Neural crest cell (in vitro differentiated cells): ENCODE measurements around the gene PLXNB3. TPM values are rescaled to one million over a fixed set of nuclear protein-coding genes. Genes with fewer than 3 reads are reported as not detected.
"Not testable (repeated sequence)": the region's sequence is repeated elsewhere in the genome, so short reads cannot be mapped to it uniquely, and the experiment has no call there.

ENCODE experiments used
- DNase-seq: peaks from one replicate; pipeline ENCODE4 v3.0.0; 2021; ENCODE audit warnings: low read depth, mixed read lengths, low spot score
- H3K27ac Mint-ChIP-seq: one replicate; pipeline ENCODE4 v1.8.0; 2021; ENCODE audit warnings: mild to moderate bottlenecking, mixed read lengths; ENCODE audit not compliant: unreplicated experiment
- H3K27me3 Mint-ChIP-seq: 2 replicates; pipeline ENCODE4 v1.8.0; 2021; ENCODE audit warnings: low read depth, mild to moderate bottlenecking, mixed read lengths
- H3K36me3 Mint-ChIP-seq: 2 replicates; pipeline ENCODE4 v1.8.0; 2021; ENCODE audit warnings: low read depth, mild to moderate bottlenecking, mixed read lengths
- H3K4me1 Mint-ChIP-seq: 2 replicates; pipeline ENCODE4 v1.8.0; 2021; ENCODE audit warnings: mixed read lengths
- H3K4me3 Mint-ChIP-seq: one replicate; pipeline ENCODE4 v1.8.0; 2021; ENCODE audit warnings: mild to moderate bottlenecking, mixed read lengths
- H3K9me3 Mint-ChIP-seq: 2 replicates; pipeline ENCODE4 v1.8.0; 2021; ENCODE audit warnings: mixed read lengths
- CTCF ChIP-seq: fragments of 200-600 bp; sonication (generic); conservative IDR thresholded peaks from 2 replicates; pipeline ENCODE4 v1.5.0; 2021; ENCODE audit warnings: antibody characterized with exemption, mild to moderate bottlenecking
- total RNA-seq: library from RNA; stranded (reverse); gene quantifications from 2 replicates; pipeline ENCODE4 v1.2.1, GENCODE V29; 2021

The PLXNB3 gene
- total RNA-seq, 1 donor from 2014 or later: 15.7 TPM

GRCh38 chrX:153813161-153813560, 49.1 kb downstream of the PLXNB3 start:
- Mint-ChIP-seq H3K4me3 (no peak overlapping the region), H3K36me3 (peaks cover 12% of the 10 kb centered on the region), H3K27ac (no peak overlapping the region)

GRCh38 chrX:153814591-153815315, 50.7 kb downstream of the PLXNB3 start:
- Mint-ChIP-seq H3K27me3 (no peaks in the 10 kb centered on the region), H3K36me3 (peaks cover 10% of the 10 kb centered on the region), H3K9me3 (peaks cover 6% of the 10 kb centered on the region), H3K4me3 (no peak overlapping the region), H3K4me1 (peaks cover 31% of the 10 kb centered on the region), H3K27ac (peak overlapping the region; percentile 8)
- no peak for DNase-seq
- TF ChIP-seq CTCF: no peak

More at GRCh38 chrX:153813161-153813560, 49.1 kb downstream of the PLXNB3 start:
- Mint-ChIP-seq H3K27me3 (no peaks in the 10 kb centered on the region), H3K4me1 (peaks cover 26% of the 10 kb centered on the region), H3K9me3 (peaks cover 6% of the 10 kb centered on the region)
- DNase-seq: no peak
- no peak for TF ChIP-seq CTCF

DNA sequence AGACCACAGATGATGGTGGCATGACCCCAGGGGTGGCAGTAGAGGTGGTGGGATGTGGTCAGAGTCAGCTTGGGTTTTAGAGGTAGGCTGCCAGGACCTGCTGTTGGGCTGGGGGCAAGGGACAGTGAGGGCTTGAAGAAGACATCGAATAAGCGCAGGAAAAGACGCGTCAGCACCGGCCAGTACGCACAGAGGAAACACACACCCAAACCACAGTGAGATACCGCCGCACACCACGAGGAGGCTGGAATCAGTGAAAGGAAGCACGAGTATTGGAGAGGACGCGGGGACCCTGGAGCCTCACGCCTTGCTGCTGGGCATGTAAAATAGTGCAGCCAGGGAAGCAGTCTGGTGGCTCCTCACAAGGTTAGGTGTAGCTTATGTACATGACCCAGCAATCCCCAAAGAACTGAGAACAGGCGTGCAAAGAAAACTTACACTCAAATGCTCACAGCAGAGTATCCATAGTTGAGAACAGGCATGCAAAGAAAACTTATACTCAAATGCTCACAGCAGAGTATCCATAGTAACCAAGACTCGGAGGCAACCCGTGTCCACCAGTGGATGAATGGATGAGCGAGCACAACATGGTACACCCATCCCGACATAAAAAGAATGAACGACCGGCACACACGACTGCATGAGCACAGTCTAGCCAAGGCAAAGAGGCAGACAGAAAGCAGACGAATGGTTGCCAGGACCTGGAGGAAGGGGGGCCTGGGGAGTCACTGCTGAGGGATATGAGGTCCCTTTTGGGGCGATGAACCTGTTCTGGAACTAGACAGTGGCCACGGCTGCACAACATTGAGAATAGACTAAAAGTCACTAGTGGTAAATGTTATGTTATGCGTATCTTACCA, 53.0 kb downstream of the PLXNB3 start:
- Mint-ChIP-seq H3K9me3 (peaks cover 6% of the 10 kb centered on the region), H3K36me3 (peaks cover 3% of the 10 kb centered on the region), H3K27ac (no peak overlapping the region), H3K27me3 (no peaks in the 10 kb centered on the region), H3K4me3 (peak overlapping the region; percentile 53), H3K4me1 (peaks cover 29% of the 10 kb centered on the region)
- DNase-seq: no peak
- no peak for TF ChIP-seq CTCF

DNA sequence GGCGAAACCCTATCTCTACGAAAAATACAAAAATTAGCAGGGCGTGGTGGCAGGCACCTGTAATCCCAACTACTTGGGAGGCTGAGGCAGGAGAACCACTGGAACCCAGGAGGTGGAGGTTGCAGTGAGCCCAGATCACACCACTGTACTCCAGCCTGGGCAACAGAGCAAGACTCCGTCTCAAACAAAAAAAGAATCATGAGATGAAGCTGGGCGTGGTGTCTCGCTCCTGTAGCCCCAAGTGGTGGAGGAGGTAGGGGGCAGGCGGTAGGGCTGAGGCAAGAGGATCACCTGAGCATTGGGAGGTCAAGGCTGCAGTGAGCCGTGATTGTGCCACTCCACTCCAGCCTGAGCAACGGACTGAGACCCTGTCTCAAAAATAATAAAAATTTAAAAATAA, 54.0 kb downstream of the PLXNB3 start:
- peaks cover 28% of the 10 kb centered on the region for H3K4me1 Mint-ChIP-seq
- not testable (repeated sequence) for H3K4me3 Mint-ChIP-seq, H3K27ac Mint-ChIP-seq, H3K9me3 Mint-ChIP-seq, H3K36me3 Mint-ChIP-seq, DNase-seq, H3K27me3 Mint-ChIP-seq

DNA sequence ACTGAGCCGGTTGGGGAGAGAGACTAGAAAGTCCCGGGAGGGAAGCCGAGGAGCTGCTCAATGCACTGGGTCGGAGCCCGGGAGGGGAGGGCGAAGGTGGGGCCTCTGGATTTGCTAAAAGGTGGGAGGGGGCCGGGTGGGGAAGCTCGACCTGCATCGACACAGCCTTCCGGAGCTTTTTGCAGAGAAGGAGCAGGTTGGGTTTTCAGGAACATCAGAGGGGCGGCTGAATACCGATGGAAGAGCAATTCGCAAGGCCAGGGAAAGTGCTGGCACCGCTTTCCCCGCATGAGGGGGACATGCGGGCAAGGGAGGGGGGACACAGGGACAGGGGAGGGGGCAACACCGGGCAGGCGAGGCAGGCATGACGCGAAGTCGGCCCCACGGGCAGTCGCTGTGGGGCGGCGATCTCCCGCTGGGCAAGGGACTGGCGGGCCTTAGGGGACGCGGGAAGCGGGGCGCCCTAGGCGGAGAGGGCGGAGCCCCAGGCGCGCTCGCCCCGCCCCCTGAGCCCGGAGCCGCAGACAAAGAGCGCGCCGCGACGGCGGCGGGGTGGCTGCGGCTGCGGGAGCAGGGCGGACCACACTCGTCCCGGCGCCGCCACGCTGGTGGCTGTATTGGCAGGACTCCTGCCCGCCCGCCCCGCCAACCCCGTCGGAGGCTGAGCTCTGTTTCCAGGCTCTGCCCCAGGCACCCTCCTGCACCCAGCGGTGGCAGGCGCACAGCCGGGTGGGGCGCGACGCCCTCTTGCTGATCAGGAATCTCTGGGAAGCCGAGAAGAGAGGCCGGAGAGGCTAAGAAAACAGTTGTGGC, 54.7 kb downstream of the PLXNB3 start:
- peak overlapping the region; percentile 71 for H3K27ac Mint-ChIP-seq
- H3K4me3 Mint-ChIP-seq: peak overlapping the region; percentile 56
- no peaks in the 10 kb centered on the region for H3K9me3 Mint-ChIP-seq
- peaks cover 3% of the 10 kb centered on the region for H3K36me3 Mint-ChIP-seq
- TF ChIP-seq CTCF: no peak
- peaks cover 26% of the 10 kb centered on the region for H3K4me1 Mint-ChIP-seq
- H3K27me3 Mint-ChIP-seq: no peaks in the 10 kb centered on the region
- DNase-seq: peak; percentile 54
